PC-3 (cell line): Measurements from ENCODE around the gene DSG2. TPM values are rescaled to one million over a fixed set of nuclear protein-coding genes. Genes with fewer than 3 reads are reported as not detected.

Source experiments
- ATAC-seq: fragments of 200-7000 bp; cut with Tn5 transposase; 2 replicates; pipeline ENCODE4 v1.9.1; 2020; ENCODE audit warnings: mild to moderate bottlenecking, moderate library complexity
- BruUV-seq: library from RNA; stranded (reverse); fragments of 400-500 nt; replicated peaks from 2 replicates; lab custom pipeline; 2021; lab: Mats Ljungman, UMichigan
- CTCF ChIA-PET: fragments of 300-600 bp; sonication (Branson Sonifier 250); formaldehyde crosslinking; loops from one replicate; lab custom pipeline; 2022; ENCODE audit warnings: antibody characterized with exemption; lab: Charles Lee
- POLR2A ChIA-PET: fragments of 300-600 bp; sonication (Branson Sonifier 250); formaldehyde crosslinking; loops from one replicate; lab custom pipeline; 2022; ENCODE audit warnings: antibody characterized with exemption; ENCODE audit not compliant: unreplicated experiment; lab: Charles Lee
- DNase-seq: peaks from one replicate; pipeline ENCODE4 v3.0.0-alpha.2; 2015
- H2AFZ ChIP-seq: fragments of 300-600 bp; sonication (generic); 2 replicates; pipeline ENCODE4 v1.6.0; 2016; ENCODE audit warnings: antibody characterized with exemption, low read length
- H3F3A ChIP-seq: fragments of 300-600 bp; sonication (generic); one replicate; pipeline ENCODE4 v1.6.0; 2017; ENCODE audit warnings: antibody characterized with exemption, low read length, control low read depth, mild to moderate bottlenecking; ENCODE audit not compliant: unreplicated experiment
- H3K27ac ChIP-seq: fragments of 300-600 bp; sonication (generic); 2 replicates; pipeline ENCODE4 v1.5.1; 2016; ENCODE audit warnings: mild to moderate bottlenecking, low read length
- H3K27me3 ChIP-seq: fragments of 300-600 bp; sonication (generic); 2 replicates; pipeline ENCODE4 v1.6.1; 2016; ENCODE audit warnings: low read length, mixed read lengths
- H3K36me3 ChIP-seq: fragments of 300-600 bp; sonication (generic); 2 replicates; pipeline ENCODE4 v1.6.1; 2016; ENCODE audit warnings: low read depth, mixed run types, low read length, mixed read lengths
- H3K4me1 ChIP-seq: fragments of 300-600 bp; sonication (generic); 2 replicates; pipeline ENCODE4 v1.5.1; 2016; ENCODE audit warnings: low read length; ENCODE audit not compliant: insufficient read depth
- H3K4me2 ChIP-seq: fragments of 300-600 bp; sonication (generic); 2 replicates; pipeline ENCODE4 v1.6.0; 2016; ENCODE audit warnings: low read length
- H3K4me3 ChIP-seq: fragments of 300-600 bp; sonication (generic); 2 replicates; pipeline ENCODE4 v1.5.1; 2016; ENCODE audit warnings: mild to moderate bottlenecking, low read length, mixed read lengths
- H3K79me2 ChIP-seq: fragments of 300-600 bp; sonication (generic); 2 replicates; pipeline ENCODE4 v1.6.1; 2017; ENCODE audit warnings: low read length, mixed read lengths
- H3K9ac ChIP-seq: fragments of 300-600 bp; sonication (generic); 2 replicates; pipeline ENCODE4 v1.6.0; 2016; ENCODE audit warnings: mild to moderate bottlenecking, low read length
- H3K9me2 ChIP-seq: fragments of 300-600 bp; sonication (generic); replicated peaks from 2 replicates; pipeline ENCODE4 v1.6.1; 2016; ENCODE audit warnings: mixed run types, low read length, mixed read lengths
- H3K9me3 ChIP-seq: fragments of 300-600 bp; sonication (generic); 2 replicates; pipeline ENCODE4 v1.6.1; 2016; ENCODE audit warnings: low read length, mixed read lengths
- H4K20me1 ChIP-seq: fragments of 300-600 bp; sonication (generic); 2 replicates; pipeline ENCODE4 v1.6.1; 2016; ENCODE audit warnings: low read length, mixed read lengths
- CTCF ChIP-seq: fragments of 300-600 bp; sonication (generic); conservative IDR thresholded peaks from 2 replicates; pipeline ENCODE4 v1.5.1; 2017; ENCODE audit warnings: antibody characterized with exemption, low read depth, mild to moderate bottlenecking, low read length
- EZH2 ChIP-seq: fragments of 300-600 bp; sonication (generic); IDR thresholded peaks from one replicate; pipeline ENCODE4 v1.6.1; 2017; ENCODE audit warnings: antibody characterized with exemption, mild to moderate bottlenecking, low read length; ENCODE audit not compliant: unreplicated experiment
- EZH2phosphoT487 ChIP-seq: fragments of 300-600 bp; sonication (generic); IDR thresholded peaks from 2 replicates; pipeline ENCODE4 v1.6.1; 2018; ENCODE audit warnings: mild to moderate bottlenecking, antibody characterized with exemption, low read length, borderline replicate concordance
- intact Hi-C: fragments of 100-400 bp; cut with micrococcal nuclease; formaldehyde crosslinking; loops from 2 replicates; pipeline ENCODE4 v1.9.0; 2023
- total RNA-seq: library from RNA; depleted of rRNA; stranded (reverse); fragments of >200 nt; gene quantifications from 2 replicates; pipeline ENCODE4 v1.2.3, GENCODE V29; 2014

Gene DSG2
- total RNA-seq, 1 experiment from 2014 or later = 17.2 TPM

GRCh38 chr18:31566576-31567306 is 68.8 kb downstream of the DSG2 start:
- ChIA-PET CTCF (no interaction called here), POLR2A (interaction anchor here (0.5 kb wide), 1 partner anchor 53 kb away, joined by 3 read pairs; no protein-coding TSS in a partner anchor)
- no peak for ATAC-seq
- intact Hi-C loops = no loop called here
- Histone ChIP-seq H3F3A (no peaks in the 10 kb centered on the region), H3K4me3 (no peak overlapping the region), H3K9ac (no peak overlapping the region), H3K4me1 (no peaks in the 10 kb centered on the region), H3K9me2 (no peaks in the 10 kb centered on the region), H3K27me3 (no peaks in the 10 kb centered on the region), H4K20me1 (no peaks in the 10 kb centered on the region), H3K4me2 (no peak overlapping the region), H3K36me3 (no peaks in the 10 kb centered on the region), H3K9me3 (no peaks in the 10 kb centered on the region), H3K79me2 (no peaks in the 10 kb centered on the region), H2AFZ (no peak overlapping the region), H3K27ac (no peak overlapping the region)
- TF ChIP-seq EZH2phosphoT487 (no peak), EZH2 (no peak), CTCF (no peak)
- no TSS peak for BruUV-seq
- peak; percentile 4 for DNase-seq

GRCh38 chr18:31572368-31572767 is 74.4 kb downstream of the DSG2 start:
- Histone ChIP-seq H3K4me2 (no peak overlapping the region), H3K27me3 (no peaks in the 10 kb centered on the region), H4K20me1 (no peaks in the 10 kb centered on the region), H3K36me3 (no peaks in the 10 kb centered on the region), H2AFZ (no peak overlapping the region), H3K4me3 (no peak overlapping the region), H3K9me3 (no peaks in the 10 kb centered on the region), H3K9me2 (no peaks in the 10 kb centered on the region), H3K9ac (no peak overlapping the region), H3K79me2 (no peaks in the 10 kb centered on the region), H3K4me1 (no peaks in the 10 kb centered on the region), H3F3A (no peaks in the 10 kb centered on the region), H3K27ac (no peak overlapping the region)
- POLR2A ChIA-PET = no interaction called here
- no peak for DNase-seq
- no TSS peak for BruUV-seq
- CTCF ChIA-PET = no interaction called here
- no peak for ATAC-seq
- intact Hi-C loops = no loop called here
- TF ChIP-seq CTCF (no peak), EZH2 (no peak), EZH2phosphoT487 (no peak)

GRCh38 chr18:31573051-31573450 is 75.1 kb downstream of the DSG2 start:
- ATAC-seq = no peak

More at GRCh38 chr18:31573051-31573450, 75.1 kb downstream of the DSG2 start:
- no peak overlapping the region for H2AFZ ChIP-seq
- intact Hi-C loops = no loop called here
- H3K27ac ChIP-seq = no peak overlapping the region
- no peak overlapping the region for H3K9ac ChIP-seq
- no peaks in the 10 kb centered on the region for H3K9me3 ChIP-seq
- no peaks in the 10 kb centered on the region for H3K36me3 ChIP-seq
- no peaks in the 10 kb centered on the region for H3K27me3 ChIP-seq
- H3F3A ChIP-seq = no peaks in the 10 kb centered on the region
- no peaks in the 10 kb centered on the region for H3K9me2 ChIP-seq
- no peak for DNase-seq
- no peaks in the 10 kb centered on the region for H3K4me1 ChIP-seq
- no peaks in the 10 kb centered on the region for H3K79me2 ChIP-seq
- ChIA-PET POLR2A (no interaction called here), CTCF (interaction anchor here (0.5 kb wide), 1 partner anchor 10 kb away, joined by 3 read pairs; no protein-coding TSS in a partner anchor)
- H3K4me2 ChIP-seq = no peak overlapping the region
- no peak overlapping the region for H3K4me3 ChIP-seq
- no peaks in the 10 kb centered on the region for H4K20me1 ChIP-seq
- TF ChIP-seq CTCF = no peak
- no peak for TF ChIP-seq EZH2
- TF ChIP-seq EZH2phosphoT487 = no peak
- no TSS peak for BruUV-seq
